ENCODE results near the gene CDK11A. TPM values are rescaled to one million over a fixed set of nuclear protein-coding genes. Genes with fewer than 3 reads are reported as not detected.
A peak's percentile ranks its signal among the peaks of the same experiment; 100 is the strongest.

The CDK11A gene
- total and polyA plus RNA-seq, 2 of the 8 experiments (the other 6 are each of a cell fraction or from before 2014, with no cell fraction given) = 15.0 to 45.6 TPM

GRCh38 chr1:1756661-1757421, 32.7 kb upstream of the CDK11A start:
- H3K4me3 ChIP-seq (ENCODE audit: extremely low read depth in 1 of 4, insufficient read depth in 2 of 4, low read depth in 3 of 4, low read length in 4 of 4) = no peak overlapping the region
- no peak overlapping the region for H3K14ac ChIP-seq (ENCODE audit: insufficient read length)
- no peak overlapping the region for H2AFZ ChIP-seq (ENCODE audit: low read length)
- H2BK5ac ChIP-seq (ENCODE audit: low read depth, low read length) = no peak overlapping the region
- whole genome bisulfite sequencing, 2 experiments (ENCODE audit: extremely low coverage in 1 of 2, insufficient coverage in 1 of 2, insufficient read length in 1 of 2, insufficient replicate concordance in 2 of 2, low coverage in 1 of 2, low lambda C conversion rate in 2 of 2, missing lambda C conversion rate in 1 of 2) = 94% methylated on average over 29 of the region's 33 CpGs; no CpG with 5 or more reads in 1 of the 2 experiments
- H3K9me3 ChIP-seq (ENCODE audit: insufficient read depth in 2 of 2, low read depth in 1 of 2, low read length in 1 of 2) = no peaks in the 10 kb centered on the region
- H3K79me2 ChIP-seq (ENCODE audit: control insufficient read depth in 1 of 2, insufficient read depth in 2 of 2, low read length in 2 of 2) = peaks cover 5 to 17% of the 10 kb centered on the region in 2 experiments; a peak in 2 of 4 replicates
- peaks cover 5% of the 10 kb centered on the region for H3K79me1 ChIP-seq (ENCODE audit: low read depth, low read length)
- H2BK20ac ChIP-seq (ENCODE audit: low read length) = no peak overlapping the region
- no peak overlapping the region for H4K5ac ChIP-seq (ENCODE audit: insufficient read length, low read depth, low read length)
- peaks cover 9 to 70% (median 45%) of the 10 kb centered on the region in 4 experiments for H3K36me3 ChIP-seq (ENCODE audit: control insufficient read depth in 2 of 4, insufficient read depth in 4 of 4, low read length in 3 of 4)
- no peak overlapping the region for H2AK5ac ChIP-seq (ENCODE audit: low read depth, low read length)
- H3K18ac ChIP-seq (ENCODE audit: extremely low read depth, low read length) = no peak overlapping the region
- no peak overlapping the region for H2BK15ac ChIP-seq (ENCODE audit: low read length)
- H3K9ac ChIP-seq (replicated peaks in 1 of 4; ENCODE audit: extremely low read depth in 1 of 4, low read depth in 3 of 4, low read length in 3 of 4) = no peak overlapping the region
- no peak overlapping the region for H4K91ac ChIP-seq (replicated peaks; ENCODE audit: insufficient read length, low read length)
- H2BK12ac ChIP-seq (ENCODE audit: low read depth, low read length) = no peak overlapping the region
- DNase-seq (ENCODE audit: low read depth in 1 of 2, low spot score in 2 of 2) (no peak), FAIRE-seq (no peak)
- H4K20me1 ChIP-seq (replicated peaks in 1 of 2; ENCODE audit: control insufficient read depth in 1 of 2, insufficient read depth in 2 of 2, low read length in 2 of 2) = peaks cover 16 to 30% of the 10 kb centered on the region in 2 experiments
- H3K4ac ChIP-seq (replicated peaks; ENCODE audit: insufficient read length, low read depth, low read length) = no peak overlapping the region
- H2BK120ac ChIP-seq (replicated peaks; ENCODE audit: low read depth, low read length) = no peak overlapping the region
- H3K23me2 ChIP-seq (ENCODE audit: low read depth, low read length) = no peaks in the 10 kb centered on the region
- no peak overlapping the region for H3K23ac ChIP-seq (ENCODE audit: insufficient read length)
- ChIA-PET POLR2A (ENCODE audit: partially characterized antibody) (interaction anchor here (2.5 kb wide), 1 partner anchor 11 kb away, joined by 7 read pairs; no protein-coding TSS in a partner anchor), CTCF (ENCODE audit: partially characterized antibody) (no interaction called here)
- H3K27me3 ChIP-seq (replicated peaks in 1 of 4; ENCODE audit: control insufficient read depth in 3 of 4, extremely low read depth in 1 of 4, insufficient read depth in 3 of 4, low read length in 3 of 4) = no peaks in the 10 kb centered on the region
- H3K4me1 ChIP-seq (replicated peaks in 1 of 4; ENCODE audit: control insufficient read depth in 3 of 4, insufficient read depth in 4 of 4, low read length in 3 of 4) = no peaks in the 10 kb centered on the region
- no peak overlapping the region for H3K27ac ChIP-seq (ENCODE audit: low read depth, low read length)
- H4K8ac ChIP-seq (ENCODE audit: extremely low read depth, insufficient read depth, low read length) = peak overlapping the region; percentile 44; the same call in 1 of the 2 replicates
- H3K56ac ChIP-seq (replicated peaks; ENCODE audit: insufficient read length, low read depth, low read length) = no peak overlapping the region
- H3K4me2 ChIP-seq (ENCODE audit: insufficient read depth in 1 of 2, low read depth in 2 of 2, low read length in 2 of 2) = no peak overlapping the region
- TF ChIP-seq EGR1 (IDR thresholded peaks at IDR 0.05; ENCODE audit: borderline replicate concordance, low read depth, low read length) (no peak), TEAD4 (IDR thresholded peaks at IDR 0.05; ENCODE audit: low read depth, low read length) (no peak), KDM4A (IDR thresholded peaks at IDR 0.05; ENCODE audit: low read depth, low read length, severe bottlenecking) (no peak), NANOG (IDR thresholded peaks at IDR 0.05; ENCODE audit: insufficient read depth, low read depth, low read length, poor library complexity, severe bottlenecking) (no peak), CHD2 (IDR thresholded peaks at IDR 0.05; ENCODE audit: low read length) (no peak), CEBPB (IDR thresholded peaks at IDR 0.05; ENCODE audit: low read depth, low read length) (no peak), SUZ12 (IDR thresholded peaks at IDR 0.05; ENCODE audit: low read length) (no peak), POLR2A (IDR thresholded peaks at IDR 0.05; ENCODE audit: control extremely low read depth in 1 of 2, low read depth in 2 of 2, low read length in 2 of 2) (no peak), ZNF274 (IDR thresholded peaks at IDR 0.05; ENCODE audit: borderline replicate concordance, extremely low read depth, low read length) (no peak), CTCF (IDR thresholded peaks at IDR 0.05; ENCODE audit: control extremely low read depth in 1 of 3, insufficient read depth in 1 of 3, low read depth in 1 of 3, low read length in 3 of 3) (no peak)
